ENCODE results near the gene IFNGR1.
"Not testable (repeated sequence)": the region's sequence is repeated elsewhere in the genome, so short reads cannot be mapped to it uniquely, and the experiment has no call there.

Gene IFNGR1

DNA sequence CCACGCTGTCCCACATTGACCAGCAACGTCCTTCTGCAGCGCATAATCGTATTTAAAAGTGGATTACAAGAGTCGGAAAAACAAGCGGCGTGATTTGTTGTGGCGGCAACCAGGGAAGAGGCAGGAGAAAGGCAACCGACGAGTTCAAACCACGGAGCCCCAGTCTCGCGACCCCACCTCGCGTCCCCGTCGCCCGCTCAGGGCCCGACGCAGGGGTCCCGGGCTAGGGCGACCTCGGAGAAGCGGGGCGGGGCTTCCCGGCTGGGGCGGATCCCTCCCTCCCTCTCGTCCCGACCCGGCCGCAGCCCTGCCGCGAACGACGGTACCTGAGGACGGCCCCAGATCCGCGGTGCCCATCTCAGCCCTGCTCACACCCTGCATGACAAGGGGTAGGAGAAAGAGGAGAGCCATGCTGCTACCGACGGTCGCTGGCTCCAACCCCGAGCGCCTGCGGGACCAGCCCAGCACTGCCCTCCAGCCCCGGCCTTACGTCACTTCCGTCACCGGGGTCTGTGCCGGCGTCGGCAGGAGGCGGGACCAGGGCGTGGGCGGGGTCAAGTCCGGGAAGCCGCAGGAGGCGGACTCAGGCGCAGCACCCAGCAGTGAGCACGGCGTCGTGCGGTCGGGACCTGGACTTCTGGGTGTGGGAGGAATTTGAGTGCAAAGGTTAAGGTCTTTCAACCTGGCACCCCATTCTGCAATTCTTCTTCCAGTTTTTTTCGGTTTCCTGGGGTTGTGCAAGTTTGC lies at the start of gene IFNGR1:
IFNGR1 (minus strand) TSS at position 469 of the 747 bp plus-strand sequence; CDS start at position 411, 58 bp downstream.
- DNase-seq (ENCODE audit: low spot score): peak; percentile 96

DNA sequence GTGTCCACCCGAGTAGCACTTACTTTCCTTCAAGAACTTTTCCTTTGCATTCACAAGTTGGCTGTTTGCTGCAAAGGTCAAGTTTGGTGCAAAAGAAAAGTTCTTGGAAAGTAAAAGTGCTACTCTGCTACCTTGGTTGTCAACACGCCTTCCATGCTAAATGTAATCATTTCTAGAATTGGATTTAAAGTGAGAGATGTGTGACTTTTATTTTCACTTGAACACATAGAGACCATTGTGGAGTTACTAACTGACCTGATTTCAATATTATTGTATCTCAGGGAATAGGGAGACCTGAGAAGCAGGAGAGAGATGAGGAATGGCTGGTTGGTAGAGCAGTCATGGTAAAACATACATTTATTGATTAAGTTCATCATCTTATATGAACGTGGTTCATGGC lies 49.7 kb upstream of the IFNGR1 start:
- DNase-seq (ENCODE audit: low spot score): no peak

DNA sequence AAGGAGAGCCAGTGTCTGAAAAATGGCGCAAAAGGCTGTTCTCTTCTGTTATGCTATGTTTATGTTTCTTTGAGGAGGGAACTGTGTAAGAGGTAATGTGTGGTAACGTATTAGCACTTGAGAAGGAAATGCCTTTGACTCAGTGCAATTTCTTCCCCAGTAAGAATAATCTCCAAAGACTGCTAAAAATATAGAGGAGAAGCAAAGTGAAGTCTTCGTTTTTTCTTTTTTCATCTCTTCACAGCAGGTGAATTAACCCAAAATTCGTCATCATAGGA lies 47.1 kb upstream of the IFNGR1 start:
- no peak for DNase-seq (ENCODE audit: low spot score)

- no peak for DNase-seq (ENCODE audit: low spot score)
Measured at GRCh38 chr6:137265561-137266308, 46.5 kb upstream of the IFNGR1 start.

DNA sequence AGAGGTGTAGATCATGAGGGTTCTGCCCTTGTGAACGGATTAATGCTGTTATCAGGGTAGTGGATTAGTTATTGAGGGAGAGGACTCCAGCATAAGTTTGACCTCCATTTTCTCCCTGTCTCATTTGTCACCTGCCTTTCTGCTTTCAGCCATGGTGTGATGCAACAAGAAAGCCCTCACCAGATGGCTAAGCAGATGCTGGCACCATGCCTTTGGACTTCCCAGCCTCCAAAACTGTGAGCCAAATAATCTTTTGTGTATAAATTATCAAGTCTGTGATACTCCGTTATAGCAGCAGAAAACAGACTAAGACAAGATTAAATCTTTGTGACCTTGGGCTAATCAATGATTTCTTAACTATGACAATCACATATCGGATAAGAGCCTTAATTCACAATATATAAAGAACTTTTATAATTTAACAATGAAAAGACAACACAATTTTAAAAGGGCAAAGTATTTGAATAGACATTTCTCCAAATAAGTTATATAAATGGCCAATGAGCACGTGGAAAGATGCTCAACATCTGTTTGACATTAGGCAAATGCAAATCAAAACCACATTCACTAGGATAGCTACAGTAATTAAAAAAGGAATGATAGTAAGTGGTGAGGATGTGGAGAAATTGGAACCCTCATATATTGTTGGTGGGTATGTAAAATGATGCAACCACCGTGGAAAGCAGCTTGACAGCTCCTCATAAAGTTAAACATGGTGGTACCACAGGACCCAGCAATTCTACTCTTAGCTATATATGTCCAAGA lies 45.3 kb upstream of the IFNGR1 start:
- DNase-seq (ENCODE audit: low spot score): no peak

DNA sequence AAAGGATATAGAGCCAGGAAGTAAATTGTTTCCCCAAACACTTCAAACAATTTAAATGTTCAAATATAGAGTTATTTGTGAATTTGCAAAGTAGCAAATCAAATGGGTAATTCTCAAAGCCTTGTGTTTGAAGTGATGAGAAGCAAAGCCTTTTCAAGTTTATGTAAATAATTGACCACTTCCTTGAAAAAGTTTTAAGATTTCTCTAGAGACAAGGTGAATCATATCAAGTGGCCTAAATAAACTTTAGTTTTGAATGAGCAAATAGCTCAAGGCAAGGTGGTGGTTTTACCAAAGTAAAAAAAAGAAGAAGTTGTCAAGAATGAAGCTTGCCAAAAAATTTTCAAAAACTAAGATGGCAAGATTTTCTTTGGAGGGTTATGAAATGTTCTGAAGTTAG lies 42.6 kb upstream of the IFNGR1 start:
- DNase-seq (ENCODE audit: low spot score): no peak

DNA sequence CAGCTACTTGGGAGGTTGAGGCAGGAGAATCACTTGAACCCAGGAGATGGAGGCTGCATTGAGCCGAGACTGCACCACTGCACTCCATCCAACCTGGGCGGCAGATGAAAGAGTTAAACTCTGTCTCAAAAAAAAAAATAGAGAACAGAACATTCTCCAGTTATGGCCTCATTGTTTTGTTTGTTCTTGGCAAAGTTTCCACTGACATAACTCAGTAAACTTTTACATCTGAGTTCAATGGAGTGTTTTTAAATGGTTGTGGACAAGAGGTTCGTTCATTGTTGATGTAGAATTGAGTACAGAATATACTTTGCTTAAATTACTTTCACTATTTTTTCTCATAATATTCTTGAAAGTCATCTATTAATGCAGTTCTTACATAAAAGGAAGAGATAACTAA lies 42.2 kb upstream of the IFNGR1 start:
- no peak for DNase-seq (ENCODE audit: low spot score)

GRCh38 chr6:137260217-137260616 lies 41.0 kb upstream of the IFNGR1 start:
- no peak for DNase-seq (ENCODE audit: low spot score)

DNA sequence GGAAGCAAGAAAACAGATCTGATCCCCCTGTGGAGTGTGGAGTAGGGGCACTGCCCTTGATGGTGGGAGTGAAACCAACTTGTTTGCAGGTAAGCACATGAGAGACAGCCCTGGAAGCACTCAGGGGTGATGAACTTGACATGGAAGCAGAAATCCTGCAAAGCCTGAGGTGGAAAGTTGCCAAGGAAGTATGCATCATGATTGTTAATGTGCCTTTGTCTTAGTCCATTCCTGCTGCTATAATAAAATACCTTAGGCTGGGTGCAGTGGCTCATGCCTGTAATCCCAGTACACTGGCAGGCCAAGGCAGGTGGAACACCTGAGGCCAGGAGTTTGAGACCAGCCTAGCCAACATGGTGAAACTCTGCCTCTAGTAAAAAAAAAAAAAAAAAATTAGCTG lies 40.2 kb upstream of the IFNGR1 start:
- no peak for DNase-seq (ENCODE audit: low spot score)

GRCh38 chr6:137258170-137258569 lies 39.0 kb upstream of the IFNGR1 start:
- no peak for DNase-seq (ENCODE audit: low spot score)

DNA sequence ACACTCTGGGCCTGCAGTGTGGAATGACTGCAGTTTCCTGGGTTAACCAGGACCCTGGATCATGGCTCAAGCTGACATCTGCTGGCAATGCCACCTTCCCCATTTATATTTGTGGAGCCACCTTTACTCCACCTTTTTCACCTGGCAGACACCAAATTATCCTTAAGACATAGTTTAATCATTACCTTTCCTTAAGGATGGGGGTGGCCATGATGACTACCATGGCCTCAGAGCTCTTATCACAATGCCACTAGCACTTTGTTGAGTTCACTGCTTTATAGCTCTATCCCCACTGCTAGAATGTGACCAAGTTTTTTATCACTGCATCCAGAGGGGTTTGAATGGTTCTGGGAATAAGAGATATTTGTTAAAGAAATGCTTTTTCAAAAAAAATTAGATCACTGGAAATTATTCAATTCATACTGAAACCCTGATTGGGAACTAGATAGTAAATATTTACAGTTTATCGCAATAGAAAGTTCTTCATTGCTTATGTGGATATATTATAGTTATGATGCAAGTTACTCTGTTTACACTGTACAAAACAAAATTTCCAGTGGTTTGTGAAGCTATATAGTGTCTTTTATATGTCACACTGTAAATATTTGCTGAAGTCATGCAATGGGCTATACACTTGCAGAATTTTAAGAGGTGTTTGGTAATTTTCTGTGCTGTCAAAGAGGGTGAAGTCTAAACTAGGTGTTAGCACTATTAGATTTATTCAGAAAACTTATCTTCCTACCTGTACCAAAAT lies 37.3 kb upstream of the IFNGR1 start:
- no peak for DNase-seq (ENCODE audit: low spot score)

DNA sequence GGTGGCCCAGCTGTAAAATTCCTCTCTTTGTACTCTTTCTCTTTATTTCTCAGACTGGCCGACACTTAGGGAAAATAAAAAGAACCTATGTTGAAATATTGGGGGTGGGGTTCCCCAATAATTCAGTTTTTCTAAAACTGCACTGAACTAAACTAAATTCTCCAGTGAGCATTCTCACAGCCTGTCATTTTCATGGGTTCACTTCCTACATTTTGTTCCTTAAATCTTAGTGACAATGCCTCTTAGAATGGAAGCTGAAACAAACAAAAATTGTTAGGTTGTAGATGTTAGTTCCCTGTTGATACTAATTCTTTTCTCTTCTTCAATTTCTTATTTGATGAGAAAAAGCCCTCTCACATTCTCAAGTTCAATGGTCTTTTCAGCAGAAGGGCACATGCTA lies 35.8 kb upstream of the IFNGR1 start:
- DNase-seq (ENCODE audit: low spot score): no peak

GRCh38 chr6:137254430-137254829 lies 35.2 kb upstream of the IFNGR1 start:
- not testable (repeated sequence) for DNase-seq (ENCODE audit: low spot score)

GRCh38 chr6:137248702-137249101 lies 29.5 kb upstream of the IFNGR1 start:
- peak; percentile 28 for DNase-seq (ENCODE audit: low spot score)

- DNase-seq (ENCODE audit: low spot score): no peak
Measured at GRCh38 chr6:137247724-137248123, 28.5 kb upstream of the IFNGR1 start.

DNA sequence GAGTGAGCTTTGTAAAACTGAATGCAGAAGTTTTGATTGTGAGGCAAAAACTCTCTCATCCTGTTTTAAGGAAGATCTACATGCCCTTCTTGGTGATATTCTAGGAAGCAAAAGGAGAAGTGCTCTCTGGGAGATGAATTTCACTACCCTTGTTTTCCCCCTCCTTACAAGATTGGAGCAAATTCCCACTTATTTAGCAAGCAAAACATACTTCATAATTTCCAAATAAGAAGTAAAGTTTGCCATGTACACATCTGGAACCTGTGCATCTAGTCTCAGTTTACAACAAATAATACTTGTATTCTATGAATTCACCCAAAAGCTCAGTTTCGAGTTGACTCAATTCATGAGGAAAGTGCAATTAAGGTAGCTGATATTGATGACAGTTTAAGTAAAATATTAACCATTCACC lies 27.6 kb upstream of the IFNGR1 start:
- DNase-seq (ENCODE audit: low spot score): peak; percentile 42

- DNase-seq (ENCODE audit: low spot score): no peak
Measured at GRCh38 chr6:137246164-137246563, 27.0 kb upstream of the IFNGR1 start.

DNA sequence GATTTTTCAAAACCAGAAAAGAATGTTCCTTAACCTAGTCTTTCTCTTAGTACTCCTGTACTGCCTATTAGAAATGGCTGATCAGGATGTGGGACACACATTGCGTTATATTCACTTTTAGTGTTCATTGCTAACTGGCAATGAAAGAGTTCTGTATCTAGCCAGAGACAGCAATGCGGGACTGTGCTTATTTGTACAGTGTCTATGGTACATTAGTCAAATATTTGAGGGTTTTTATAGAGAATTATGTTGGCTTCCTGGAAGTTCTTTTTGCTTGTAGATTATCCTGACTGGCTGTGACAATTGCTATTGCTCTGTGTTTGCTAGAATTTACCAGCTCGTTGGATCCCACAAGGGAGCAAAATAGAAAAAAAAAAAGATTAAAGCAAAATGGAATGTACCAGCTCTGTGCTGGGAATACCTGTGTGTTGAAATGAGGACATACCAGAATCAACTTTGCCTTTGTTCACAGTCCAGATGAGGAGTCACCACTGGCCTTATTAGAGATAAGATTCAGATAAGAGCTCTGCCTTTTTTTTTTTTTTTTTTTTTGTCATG lies 22.4 kb upstream of the IFNGR1 start:
- no peak for DNase-seq (ENCODE audit: low spot score)

GRCh38 chr6:137240168-137240567 lies 21.0 kb upstream of the IFNGR1 start:
- no peak for DNase-seq (ENCODE audit: low spot score)

DNA sequence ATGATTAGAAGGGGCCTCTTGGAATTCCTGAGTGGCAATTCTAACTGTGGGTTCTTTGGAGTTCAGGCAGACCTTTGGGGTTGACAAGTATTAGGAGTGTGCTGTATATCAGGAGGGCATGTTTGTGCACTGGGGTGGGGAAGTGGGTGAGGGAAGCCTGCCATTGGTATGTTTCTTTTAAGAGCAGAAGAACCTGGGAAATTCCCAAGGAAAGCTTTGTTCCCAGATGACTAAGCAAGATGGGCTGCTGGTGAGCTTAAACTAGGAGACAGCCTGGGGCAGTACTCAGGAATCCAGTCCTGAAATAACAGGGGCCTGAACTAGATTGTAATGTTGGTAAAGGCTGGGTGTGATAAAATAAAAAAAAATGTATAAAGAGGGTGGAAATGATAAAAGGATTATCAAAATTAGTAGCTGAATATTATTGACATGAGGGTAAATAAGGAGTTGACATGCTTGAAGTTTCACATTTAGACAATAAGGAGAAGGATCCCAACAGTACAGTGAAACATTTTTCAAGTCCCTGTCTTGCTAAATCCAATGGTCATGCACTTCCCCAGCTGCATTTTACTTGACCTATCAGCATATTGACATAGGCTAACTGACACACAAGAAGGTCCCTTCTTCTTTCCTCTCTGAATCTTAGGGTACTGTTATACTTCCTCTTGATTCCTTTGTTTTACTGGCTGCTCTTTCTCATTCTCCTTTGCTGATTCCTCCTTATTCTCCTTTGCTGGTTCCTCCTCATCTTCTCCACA lies 18.4 kb upstream of the IFNGR1 start:
- DNase-seq (ENCODE audit: low spot score): no peak
